Progenitor cell of endocrine pancreas (in vitro differentiated cells): ENCODE data around the gene TRPM3. TPM values are rescaled to one million over a fixed set of nuclear protein-coding genes. Genes with fewer than 3 reads are reported as not detected.

Experiments
- DNase-seq: peaks from one replicate; pipeline ENCODE4 v3.0.0; 2021; ENCODE audit warnings: low spot score; ENCODE audit not compliant: unreplicated experiment
- H3K27ac Mint-ChIP-seq: 2 replicates; pipeline ENCODE4 v1.8.0; 2021; ENCODE audit warnings: mild to moderate bottlenecking, moderate library complexity, mixed read lengths
- H3K27me3 Mint-ChIP-seq: 2 replicates; pipeline ENCODE4 v1.8.0; 2021; ENCODE audit warnings: mixed read lengths
- H3K36me3 Mint-ChIP-seq: 2 replicates; pipeline ENCODE4 v1.8.0; 2022; ENCODE audit warnings: mixed read lengths; ENCODE audit not compliant: insufficient read depth
- H3K4me1 Mint-ChIP-seq: 2 replicates; pipeline ENCODE4 v1.8.0; 2021; ENCODE audit warnings: low read depth, mixed read lengths
- H3K4me3 Mint-ChIP-seq: 2 replicates; pipeline ENCODE4 v1.8.0; 2021; ENCODE audit warnings: low read depth, mild to moderate bottlenecking, moderate library complexity, mixed read lengths
- H3K9me3 Mint-ChIP-seq: 2 replicates; pipeline ENCODE4 v1.8.0; 2021; ENCODE audit warnings: low read depth, mixed read lengths
- CTCF ChIP-seq: fragments of 200-600 bp; sonication (generic); IDR thresholded peaks from one replicate; pipeline ENCODE4 v1.5.0; 2021; ENCODE audit warnings: antibody characterized with exemption, mild to moderate bottlenecking; ENCODE audit not compliant: unreplicated experiment
- total RNA-seq: library from RNA; stranded (reverse); gene quantifications from 2 replicates; pipeline ENCODE4 v1.2.1, GENCODE V29; 2021

Gene TRPM3
- total RNA-seq, 1 donor from 2014 or later: 1.6 TPM

DNA sequence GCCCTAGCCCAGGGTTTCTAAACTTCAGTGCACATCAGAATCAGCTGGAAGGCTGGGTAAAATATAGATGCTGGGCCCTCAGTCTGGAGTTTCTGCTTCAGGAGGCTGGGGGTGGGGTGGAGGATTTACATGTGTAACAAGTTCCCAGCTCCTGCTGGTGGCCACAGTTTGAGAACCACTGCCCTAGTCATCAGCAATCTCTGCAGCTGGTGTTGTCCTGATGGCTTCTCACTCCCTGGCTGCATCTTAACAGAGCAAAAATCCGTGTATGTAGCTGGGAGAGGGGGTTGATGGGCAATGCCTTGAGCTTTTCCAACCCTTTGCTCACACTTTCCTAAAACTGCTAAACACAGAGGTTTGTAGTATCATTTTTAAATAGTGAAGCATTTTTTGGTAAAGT lies 520.9 kb downstream of the TRPM3 start:
- no peaks in the 10 kb centered on the region for H3K4me1 Mint-ChIP-seq
- no peak overlapping the region for H3K4me3 Mint-ChIP-seq
- TF ChIP-seq CTCF: no peak
- H3K9me3 Mint-ChIP-seq: no peaks in the 10 kb centered on the region
- peaks cover 3% of the 10 kb centered on the region for H3K27me3 Mint-ChIP-seq
- H3K36me3 Mint-ChIP-seq: no peaks in the 10 kb centered on the region
- H3K27ac Mint-ChIP-seq: no peak overlapping the region
- no peak for DNase-seq

DNA sequence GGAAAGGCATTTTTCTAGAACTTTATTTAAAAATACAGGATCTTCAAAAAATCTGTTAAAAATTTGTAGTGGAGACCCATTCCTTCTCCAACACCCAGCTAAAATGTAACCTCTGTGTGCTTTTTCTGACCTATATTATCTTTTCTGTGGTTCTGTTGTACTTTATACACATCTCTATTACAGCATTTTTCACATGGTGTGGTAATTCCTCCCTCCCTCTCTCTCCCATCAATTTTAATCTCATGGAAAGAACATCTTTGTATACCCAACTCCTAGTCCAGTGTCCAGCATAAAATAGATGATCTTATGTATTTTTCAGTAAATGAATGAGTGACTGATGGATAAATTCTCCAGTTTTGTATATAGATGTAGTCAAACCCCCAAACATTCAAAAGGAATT lies 523.5 kb downstream of the TRPM3 start:
- peaks cover 3% of the 10 kb centered on the region for H3K27me3 Mint-ChIP-seq
- no peak for TF ChIP-seq CTCF
- no peaks in the 10 kb centered on the region for H3K9me3 Mint-ChIP-seq
- no peaks in the 10 kb centered on the region for H3K4me1 Mint-ChIP-seq
- H3K27ac Mint-ChIP-seq: no peak overlapping the region
- no peak for DNase-seq
- H3K4me3 Mint-ChIP-seq: no peak overlapping the region
- no peaks in the 10 kb centered on the region for H3K36me3 Mint-ChIP-seq

DNA sequence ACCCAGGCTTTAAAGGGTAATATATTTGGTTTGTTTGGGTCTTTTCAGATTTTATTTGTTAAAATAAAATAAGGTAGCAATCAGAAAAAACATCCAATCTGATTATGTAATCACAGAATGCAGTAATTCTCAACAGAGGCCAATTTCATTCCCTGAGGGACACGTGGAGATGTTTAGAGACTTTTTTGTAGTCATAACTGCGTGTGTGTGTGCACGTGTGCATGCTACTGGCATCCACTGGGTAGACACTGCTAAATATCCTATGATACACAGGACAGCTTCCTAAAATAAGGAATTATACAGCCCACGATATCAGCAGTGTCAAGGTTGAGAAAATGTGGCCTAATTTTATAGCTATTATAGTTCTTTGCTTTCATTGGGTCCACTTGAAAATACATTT lies 526.2 kb downstream of the TRPM3 start:
- TF ChIP-seq CTCF: no peak

DNA sequence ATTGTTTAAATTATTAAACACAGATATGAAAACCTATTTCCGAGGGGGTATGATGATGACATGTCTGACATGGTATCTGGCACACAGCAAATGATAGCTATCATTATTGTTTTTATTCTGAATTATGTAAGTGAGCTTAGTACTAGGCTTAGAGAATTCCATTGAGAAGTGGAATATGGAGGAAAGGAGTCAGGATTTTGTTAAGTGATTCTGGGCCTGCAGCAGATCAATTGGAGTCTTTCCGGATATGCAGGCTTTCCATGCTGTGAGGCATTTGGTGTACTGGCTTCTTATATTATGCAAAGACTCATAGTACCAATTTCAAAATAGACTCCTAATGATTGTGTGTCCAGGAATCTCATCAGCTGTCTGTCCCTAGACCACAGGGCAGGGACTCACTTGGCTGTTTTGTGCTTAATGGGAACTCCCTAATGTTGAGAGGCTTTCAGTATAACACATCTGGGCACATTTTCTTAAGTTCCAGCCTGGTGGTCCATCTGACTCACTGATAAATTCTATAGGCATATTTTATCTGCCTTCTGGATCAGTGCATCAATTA lies 527.0 kb downstream of the TRPM3 start:
- no peaks in the 10 kb centered on the region for H3K36me3 Mint-ChIP-seq
- no peaks in the 10 kb centered on the region for H3K4me1 Mint-ChIP-seq
- H3K27me3 Mint-ChIP-seq: no peaks in the 10 kb centered on the region
- no peak for TF ChIP-seq CTCF
- DNase-seq: no peak
- no peak overlapping the region for H3K4me3 Mint-ChIP-seq
- H3K9me3 Mint-ChIP-seq: no peaks in the 10 kb centered on the region
- H3K27ac Mint-ChIP-seq: no peak overlapping the region

More for the DNA sequence above, 526.2 kb downstream of the TRPM3 start:
- DNase-seq: no peak
- H3K9me3 Mint-ChIP-seq: no peaks in the 10 kb centered on the region
- H3K36me3 Mint-ChIP-seq: no peaks in the 10 kb centered on the region
- H3K27ac Mint-ChIP-seq: no peak overlapping the region
- H3K4me3 Mint-ChIP-seq: no peak overlapping the region
- no peaks in the 10 kb centered on the region for H3K4me1 Mint-ChIP-seq
- H3K27me3 Mint-ChIP-seq: no peaks in the 10 kb centered on the region

DNA sequence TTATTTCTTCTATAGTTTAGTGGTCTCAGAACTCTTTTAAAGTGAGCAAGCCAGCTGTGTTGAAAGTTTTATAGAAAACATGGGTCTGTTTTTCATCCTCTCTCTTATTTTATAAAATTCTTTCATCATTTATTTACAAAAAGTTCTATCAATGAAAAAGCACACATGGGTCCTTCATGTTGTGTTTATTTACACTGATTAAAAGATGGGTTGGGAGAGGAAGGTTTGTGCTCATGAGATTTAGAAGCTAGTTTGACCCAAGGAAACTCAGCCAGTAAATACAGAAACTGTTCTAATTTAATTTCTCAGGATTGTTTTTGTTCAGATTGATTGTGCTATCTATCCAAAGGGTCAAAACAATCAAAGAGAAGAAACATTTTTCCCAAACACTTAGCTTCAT lies 528.2 kb downstream of the TRPM3 start:
- TF ChIP-seq CTCF: no peak
- Mint-ChIP-seq H3K27ac (no peak overlapping the region), H3K4me1 (peaks cover 3% of the 10 kb centered on the region), H3K9me3 (no peaks in the 10 kb centered on the region), H3K36me3 (no peaks in the 10 kb centered on the region), H3K27me3 (no peaks in the 10 kb centered on the region), H3K4me3 (no peak overlapping the region)
- no peak for DNase-seq
